GM12865 (cell line): ENCODE measurements around the gene EEPD1.

ENCODE experiments used
- DNase-seq: peaks from one replicate; pipeline ENCODE4 v3.0.0; 2010; ENCODE audit warnings: low read depth
- H3K4me3 ChIP-seq: 2 replicates; pipeline ENCODE4 v1.5.1; 2011; ENCODE audit warnings: mild to moderate bottlenecking, low read depth, low read length, control low read depth
- TF ChIP-seq, protein P1 (sequence below): IDR thresholded peaks from 2 replicates; pipeline ENCODE4 v1.5.1; 2011; ENCODE audit warnings: low read length, control low read depth, low read depth, inconsistent platforms; ENCODE audit not compliant: insufficient read depth; ENCODE audit errors: missing control alignments

EEPD1 gene

DNA sequence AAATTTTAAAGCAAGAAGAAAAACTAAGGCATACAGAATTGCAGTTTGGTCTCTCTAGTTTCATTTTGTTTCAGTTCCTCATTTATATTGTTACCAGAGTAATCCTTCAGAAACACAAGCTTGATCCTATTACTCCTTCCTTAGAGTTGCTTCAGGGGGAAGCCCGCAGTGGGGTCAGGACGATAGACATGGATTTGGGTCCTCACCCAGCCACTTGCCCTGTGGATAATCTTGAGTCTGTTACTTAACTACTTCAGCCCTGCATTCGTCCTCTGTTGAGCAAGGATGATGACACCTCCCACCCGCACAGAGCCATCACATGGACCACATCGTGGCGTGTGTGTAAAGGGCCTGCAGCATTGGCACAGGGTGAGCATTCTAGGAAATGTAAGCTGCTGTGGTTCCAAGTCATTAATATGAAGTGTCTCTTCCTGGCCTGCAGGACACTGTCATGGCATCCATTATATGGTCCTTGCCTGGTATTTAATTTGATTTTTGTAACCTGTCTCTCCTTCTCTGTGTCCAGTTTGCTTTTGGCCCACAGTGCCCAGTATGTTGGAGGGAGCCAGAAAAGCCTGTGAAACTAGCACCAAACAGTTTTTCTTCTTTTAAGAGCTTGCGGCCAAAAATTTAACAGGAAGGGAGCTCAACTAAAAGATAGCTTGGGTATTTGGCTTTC is 111.2 kb downstream of the EEPD1 start:
- DNase-seq, result no peak
- TF ChIP-seq, protein P1, sequence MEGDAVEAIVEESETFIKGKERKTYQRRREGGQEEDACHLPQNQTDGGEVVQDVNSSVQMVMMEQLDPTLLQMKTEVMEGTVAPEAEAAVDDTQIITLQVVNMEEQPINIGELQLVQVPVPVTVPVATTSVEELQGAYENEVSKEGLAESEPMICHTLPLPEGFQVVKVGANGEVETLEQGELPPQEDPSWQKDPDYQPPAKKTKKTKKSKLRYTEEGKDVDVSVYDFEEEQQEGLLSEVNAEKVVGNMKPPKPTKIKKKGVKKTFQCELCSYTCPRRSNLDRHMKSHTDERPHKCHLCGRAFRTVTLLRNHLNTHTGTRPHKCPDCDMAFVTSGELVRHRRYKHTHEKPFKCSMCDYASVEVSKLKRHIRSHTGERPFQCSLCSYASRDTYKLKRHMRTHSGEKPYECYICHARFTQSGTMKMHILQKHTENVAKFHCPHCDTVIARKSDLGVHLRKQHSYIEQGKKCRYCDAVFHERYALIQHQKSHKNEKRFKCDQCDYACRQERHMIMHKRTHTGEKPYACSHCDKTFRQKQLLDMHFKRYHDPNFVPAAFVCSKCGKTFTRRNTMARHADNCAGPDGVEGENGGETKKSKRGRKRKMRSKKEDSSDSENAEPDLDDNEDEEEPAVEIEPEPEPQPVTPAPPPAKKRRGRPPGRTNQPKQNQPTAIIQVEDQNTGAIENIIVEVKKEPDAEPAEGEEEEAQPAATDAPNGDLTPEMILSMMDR, result no peak
- H3K4me3 ChIP-seq, result no peak overlapping the region

DNA sequence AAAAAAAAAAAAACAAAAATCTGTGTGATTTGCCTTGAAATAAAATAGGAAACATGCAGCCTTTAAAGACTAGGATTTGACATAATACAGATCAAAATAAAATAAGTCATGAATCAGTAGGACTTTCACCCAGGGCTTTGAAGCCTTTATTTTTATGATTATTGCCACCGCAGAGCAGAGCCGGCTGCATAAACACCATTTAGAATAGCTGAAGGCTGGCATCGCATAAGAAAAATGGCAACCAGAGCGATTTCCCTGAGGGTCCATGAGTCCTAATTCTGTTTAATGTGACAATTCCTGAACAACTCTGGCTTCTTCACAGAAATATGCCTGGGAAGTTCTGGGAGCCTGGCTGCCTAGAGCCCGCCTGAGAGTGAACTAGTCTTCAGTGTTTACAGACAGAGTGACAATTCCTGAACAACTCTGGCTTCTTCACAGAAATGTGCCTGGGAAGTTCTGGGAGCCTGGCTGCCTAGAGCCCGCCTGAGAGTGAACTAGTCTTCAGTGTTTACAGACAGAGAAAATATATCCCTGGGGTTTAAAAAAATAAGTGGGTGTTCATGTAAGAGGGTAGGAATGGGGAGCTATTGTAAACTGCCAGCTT is 112.0 kb downstream of the EEPD1 start:
- no peak overlapping the region for H3K4me3 ChIP-seq
- no peak for DNase-seq
- TF ChIP-seq, protein P1, result no peak

DNA sequence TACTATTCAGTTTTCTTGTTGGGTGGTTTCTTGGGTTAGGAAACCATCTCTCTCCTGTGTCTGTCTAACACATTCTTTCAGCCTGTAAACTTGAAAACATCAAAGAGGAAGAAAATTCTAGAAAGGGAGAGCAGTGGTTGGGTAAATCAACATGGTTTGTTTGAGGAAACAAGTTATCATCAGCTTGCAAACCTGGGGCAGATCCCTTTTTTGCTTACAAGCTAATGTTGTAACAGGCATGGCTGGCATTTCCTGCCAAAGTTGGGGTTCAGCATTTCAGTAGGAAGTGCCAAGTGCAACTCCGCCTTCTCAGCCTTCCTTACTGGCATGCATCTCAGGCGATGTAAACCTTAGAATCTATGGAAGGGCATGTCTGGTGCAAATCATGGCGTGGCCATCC is 112.6 kb downstream of the EEPD1 start:
- H3K4me3 ChIP-seq, result no peak overlapping the region
- no peak for DNase-seq
- TF ChIP-seq, protein P1, result no peak

DNA sequence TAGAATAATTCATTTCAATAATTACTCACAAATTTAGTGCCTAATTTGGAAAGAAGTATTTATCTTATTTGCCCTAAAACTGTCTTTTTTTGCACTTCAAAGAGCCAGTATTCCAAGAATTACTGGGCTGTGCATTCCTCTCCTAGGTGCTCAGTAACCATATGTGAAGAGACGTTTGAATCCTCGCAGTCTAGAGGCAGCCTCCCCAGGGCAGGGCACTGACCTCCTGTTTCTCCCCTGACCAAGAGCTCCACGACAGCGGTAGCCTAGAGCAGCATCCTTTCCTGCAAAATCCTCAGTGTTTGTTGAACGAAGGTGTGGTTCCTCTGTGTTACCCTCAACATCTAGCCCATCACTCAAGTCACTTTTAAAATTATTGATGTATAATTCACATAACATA is 113.1 kb downstream of the EEPD1 start:
- TF ChIP-seq, protein P1, result no peak
- DNase-seq, result no peak

DNA sequence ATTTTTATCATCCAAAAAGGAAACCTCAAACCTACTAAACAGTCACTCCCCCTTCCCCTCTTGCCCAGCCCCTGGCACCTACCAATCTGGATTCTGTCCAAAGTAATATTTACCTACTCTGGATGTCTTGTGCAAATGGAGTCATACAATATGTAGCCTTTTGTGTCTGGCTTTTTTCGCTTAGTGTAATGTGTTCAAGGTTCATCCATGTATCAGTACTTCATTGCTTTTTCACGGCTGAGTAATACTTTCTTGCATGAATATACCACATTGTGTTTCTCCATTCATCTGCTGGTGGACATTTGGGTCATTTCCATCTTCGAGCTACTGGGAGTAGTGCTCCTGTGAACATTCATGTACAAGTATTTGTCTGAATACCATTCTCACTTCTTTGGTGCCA is 113.6 kb downstream of the EEPD1 start:
- TF ChIP-seq, protein P1, result no peak
- no peak overlapping the region for H3K4me3 ChIP-seq
- no peak for DNase-seq

More for the DNA sequence above, 113.1 kb downstream of the EEPD1 start:
- H3K4me3 ChIP-seq, result no peak overlapping the region

DNA sequence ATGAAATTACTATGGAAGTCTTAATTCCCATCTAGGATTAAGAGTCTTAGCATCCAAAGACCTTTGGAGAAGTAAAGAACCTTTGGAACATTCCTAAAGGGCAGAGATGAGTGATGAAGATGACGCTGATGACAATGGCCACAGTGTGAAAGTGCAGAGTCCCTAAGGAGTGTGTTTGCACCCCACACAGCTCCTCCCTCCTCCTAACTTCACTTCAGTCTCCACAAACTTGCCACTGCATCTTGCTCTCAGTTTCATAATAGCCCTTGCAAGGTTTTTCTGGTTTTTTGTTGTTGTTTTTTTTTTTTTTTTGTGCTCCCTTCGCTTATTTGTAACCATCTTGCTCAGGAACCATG is 119.1 kb downstream of the EEPD1 start:
- no peak overlapping the region for H3K4me3 ChIP-seq
- TF ChIP-seq, protein P1, result no peak
- DNase-seq, result peak; percentile 37
